Measurements from ENCODE around the gene OR51L1.

DNA sequence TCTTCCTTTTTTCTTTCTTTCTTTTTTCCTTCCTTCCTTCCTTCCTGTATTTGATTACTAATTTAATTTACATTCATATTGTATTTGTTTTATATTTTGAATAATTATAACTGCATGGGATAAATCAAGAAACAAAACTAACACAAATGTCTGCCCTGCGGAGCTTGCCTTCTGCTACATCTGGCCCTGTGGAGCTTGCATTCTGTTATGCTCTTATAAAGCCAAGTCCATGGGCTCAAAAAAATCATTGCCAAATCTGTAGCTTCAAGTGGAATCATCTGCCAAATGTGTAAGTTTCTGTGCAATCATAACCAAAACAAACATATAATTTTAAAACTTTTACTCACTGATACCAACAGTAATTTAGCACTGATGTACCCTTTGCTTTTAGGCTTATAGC lies 43.7 kb downstream of the OR51L1 start:
- TF ChIP-seq, protein P1, sequence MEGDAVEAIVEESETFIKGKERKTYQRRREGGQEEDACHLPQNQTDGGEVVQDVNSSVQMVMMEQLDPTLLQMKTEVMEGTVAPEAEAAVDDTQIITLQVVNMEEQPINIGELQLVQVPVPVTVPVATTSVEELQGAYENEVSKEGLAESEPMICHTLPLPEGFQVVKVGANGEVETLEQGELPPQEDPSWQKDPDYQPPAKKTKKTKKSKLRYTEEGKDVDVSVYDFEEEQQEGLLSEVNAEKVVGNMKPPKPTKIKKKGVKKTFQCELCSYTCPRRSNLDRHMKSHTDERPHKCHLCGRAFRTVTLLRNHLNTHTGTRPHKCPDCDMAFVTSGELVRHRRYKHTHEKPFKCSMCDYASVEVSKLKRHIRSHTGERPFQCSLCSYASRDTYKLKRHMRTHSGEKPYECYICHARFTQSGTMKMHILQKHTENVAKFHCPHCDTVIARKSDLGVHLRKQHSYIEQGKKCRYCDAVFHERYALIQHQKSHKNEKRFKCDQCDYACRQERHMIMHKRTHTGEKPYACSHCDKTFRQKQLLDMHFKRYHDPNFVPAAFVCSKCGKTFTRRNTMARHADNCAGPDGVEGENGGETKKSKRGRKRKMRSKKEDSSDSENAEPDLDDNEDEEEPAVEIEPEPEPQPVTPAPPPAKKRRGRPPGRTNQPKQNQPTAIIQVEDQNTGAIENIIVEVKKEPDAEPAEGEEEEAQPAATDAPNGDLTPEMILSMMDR (IDR thresholded peaks at IDR 0.05): no peak
- TF ChIP-seq POLR2A (IDR thresholded peaks at IDR 0.05): no peak

Data from heart left ventricle (tissue), 13 donors.